Activated CD8-positive, alpha-beta memory T cell treated with anti-CD3 and anti-CD28 coated beads, Interleukin-2, amount 50 U/mL, for 48 hours (primary cell): ENCODE measurements around the gene CASZ1.

ENCODE experiments used
- DNase-seq: peaks from one replicate; pipeline ENCODE4 v3.0.0-alpha.2; 2020

Gene CASZ1

GRCh38 chr1:10631811-10632593 is 164.4 kb downstream of the CASZ1 start:
- DNase-seq: no peak

- no peak for DNase-seq
These were observed 165.2 kb downstream of the CASZ1 start for GRCh38 chr1:10631121-10631810.

- no peak for DNase-seq
These were observed 165.8 kb downstream of the CASZ1 start for GRCh38 chr1:10630661-10631120.

GRCh38 chr1:10629816-10630571 is 166.5 kb downstream of the CASZ1 start:
- no peak for DNase-seq

- no peak for DNase-seq
These were observed 167.2 kb downstream of the CASZ1 start for GRCh38 chr1:10629091-10629815.

- no peak for DNase-seq
These were observed 167.8 kb downstream of the CASZ1 start for GRCh38 chr1:10628685-10629084.

- no peak for DNase-seq
These were observed 169.5 kb downstream of the CASZ1 start for GRCh38 chr1:10626791-10627410.

- no peak for DNase-seq
These were observed 170.2 kb downstream of the CASZ1 start for GRCh38 chr1:10626131-10626731.

GRCh38 chr1:10625554-10625953 is 170.9 kb downstream of the CASZ1 start:
- DNase-seq: no peak

GRCh38 chr1:10625076-10625475 is 171.4 kb downstream of the CASZ1 start:
- DNase-seq: no peak

GRCh38 chr1:10624256-10625050 is 172.0 kb downstream of the CASZ1 start:
- DNase-seq: no peak

- no peak for DNase-seq
These were observed 172.7 kb downstream of the CASZ1 start for GRCh38 chr1:10623686-10624145.

- DNase-seq: no peak
These were observed 173.3 kb downstream of the CASZ1 start for GRCh38 chr1:10622910-10623685.

GRCh38 chr1:10621906-10622305 is 174.5 kb downstream of the CASZ1 start:
- DNase-seq: no peak

GRCh38 chr1:10620776-10621175 is 175.7 kb downstream of the CASZ1 start:
- DNase-seq: no peak

GRCh38 chr1:10617931-10618885 is 178.2 kb downstream of the CASZ1 start:
- no peak for DNase-seq

GRCh38 chr1:10617318-10617717 is 179.1 kb downstream of the CASZ1 start:
- DNase-seq: no peak

GRCh38 chr1:10616696-10617095 is 179.8 kb downstream of the CASZ1 start:
- no peak for DNase-seq
